Measurements from ENCODE around the gene AUTS2.

The AUTS2 gene

GRCh38 chr7:70678621-70679251 lies 1080.5 kb downstream of the AUTS2 start:
- Mint-ChIP-seq H3K27me3 (ENCODE audit: low read depth) (peaks cover 3% of the 10 kb centered on the region), H3K27ac (no peak overlapping the region), H3K4me1 (ENCODE audit: low read depth) (peaks cover 14% of the 10 kb centered on the region), H3K36me3 (ENCODE audit: low read depth) (no peaks in the 10 kb centered on the region), H3K4me3 (no peak overlapping the region), H3K9me3 (no peaks in the 10 kb centered on the region)
- no peak for DNase-seq (ENCODE audit: low spot score)

GRCh38 chr7:70679661-70680060 lies 1081.4 kb downstream of the AUTS2 start:
- DNase-seq (ENCODE audit: low spot score) = no peak
- no peaks in the 10 kb centered on the region for H3K36me3 Mint-ChIP-seq (ENCODE audit: low read depth)
- H3K27me3 Mint-ChIP-seq (ENCODE audit: low read depth) = peaks cover 3% of the 10 kb centered on the region
- H3K4me3 Mint-ChIP-seq = no peak overlapping the region
- H3K9me3 Mint-ChIP-seq = no peaks in the 10 kb centered on the region
- H3K27ac Mint-ChIP-seq = no peak overlapping the region
- H3K4me1 Mint-ChIP-seq (ENCODE audit: low read depth) = peaks cover 14% of the 10 kb centered on the region

- Mint-ChIP-seq H3K27ac (no peak overlapping the region), H3K27me3 (ENCODE audit: low read depth) (peaks cover 3% of the 10 kb centered on the region), H3K36me3 (ENCODE audit: low read depth) (no peaks in the 10 kb centered on the region), H3K4me1 (ENCODE audit: low read depth) (peaks cover 14% of the 10 kb centered on the region), H3K9me3 (no peaks in the 10 kb centered on the region), H3K4me3 (no peak overlapping the region)
- no peak for DNase-seq (ENCODE audit: low spot score)
Observed at GRCh38 chr7:70680306-70680705, 1082.0 kb downstream of the AUTS2 start.

- Mint-ChIP-seq H3K27ac (no peak overlapping the region), H3K4me1 (ENCODE audit: low read depth) (peaks cover 14% of the 10 kb centered on the region), H3K36me3 (ENCODE audit: low read depth) (no peaks in the 10 kb centered on the region), H3K27me3 (ENCODE audit: low read depth) (peaks cover 3% of the 10 kb centered on the region), H3K9me3 (no peaks in the 10 kb centered on the region), H3K4me3 (no peak overlapping the region)
- DNase-seq (ENCODE audit: low spot score) = no peak
Observed at GRCh38 chr7:70680743-70681468, 1082.6 kb downstream of the AUTS2 start.

GRCh38 chr7:70681469-70682350 lies 1083.4 kb downstream of the AUTS2 start:
- Mint-ChIP-seq H3K27me3 (ENCODE audit: low read depth) (peaks cover 3% of the 10 kb centered on the region), H3K36me3 (ENCODE audit: low read depth) (no peaks in the 10 kb centered on the region), H3K4me3 (peak overlapping the region; percentile 39), H3K4me1 (ENCODE audit: low read depth) (peaks cover 14% of the 10 kb centered on the region), H3K9me3 (no peaks in the 10 kb centered on the region), H3K27ac (no peak overlapping the region)
- DNase-seq (ENCODE audit: low spot score) = no peak

- Mint-ChIP-seq H3K4me1 (ENCODE audit: low read depth) (peaks cover 7% of the 10 kb centered on the region), H3K4me3 (no peak overlapping the region), H3K36me3 (ENCODE audit: low read depth) (no peaks in the 10 kb centered on the region), H3K27me3 (ENCODE audit: low read depth) (peaks cover 3% of the 10 kb centered on the region), H3K27ac (no peak overlapping the region), H3K9me3 (no peaks in the 10 kb centered on the region)
- no peak for DNase-seq (ENCODE audit: low spot score)
Observed at GRCh38 chr7:70684173-70684572, 1085.9 kb downstream of the AUTS2 start.

- no peak for DNase-seq (ENCODE audit: low spot score)
- peaks cover 2% of the 10 kb centered on the region for H3K36me3 Mint-ChIP-seq (ENCODE audit: low read depth)
- H3K4me3 Mint-ChIP-seq = peak overlapping the region; percentile 75
- H3K27me3 Mint-ChIP-seq (ENCODE audit: low read depth) = peaks cover 57% of the 10 kb centered on the region
- no peak overlapping the region for H3K27ac Mint-ChIP-seq
- H3K4me1 Mint-ChIP-seq (ENCODE audit: low read depth) = peaks cover 4% of the 10 kb centered on the region
- no peaks in the 10 kb centered on the region for H3K9me3 Mint-ChIP-seq
Observed at GRCh38 chr7:70693321-70693685, 1095.0 kb downstream of the AUTS2 start.

GRCh38 chr7:70693686-70694433 lies 1095.6 kb downstream of the AUTS2 start:
- no peaks in the 10 kb centered on the region for H3K9me3 Mint-ChIP-seq
- H3K4me3 Mint-ChIP-seq = peak overlapping the region; percentile 75
- peaks cover 2% of the 10 kb centered on the region for H3K36me3 Mint-ChIP-seq (ENCODE audit: low read depth)
- peak; percentile 7 for DNase-seq (ENCODE audit: low spot score)
- no peak overlapping the region for H3K27ac Mint-ChIP-seq
- peaks cover 4% of the 10 kb centered on the region for H3K4me1 Mint-ChIP-seq (ENCODE audit: low read depth)
- peaks cover 62% of the 10 kb centered on the region for H3K27me3 Mint-ChIP-seq (ENCODE audit: low read depth)

GRCh38 chr7:70694434-70694970 lies 1096.2 kb downstream of the AUTS2 start:
- H3K4me3 Mint-ChIP-seq = peak overlapping the region; percentile 68
- H3K27ac Mint-ChIP-seq = no peak overlapping the region
- peaks cover 2% of the 10 kb centered on the region for H3K36me3 Mint-ChIP-seq (ENCODE audit: low read depth)
- peaks cover 62% of the 10 kb centered on the region for H3K27me3 Mint-ChIP-seq (ENCODE audit: low read depth)
- peaks cover 4% of the 10 kb centered on the region for H3K4me1 Mint-ChIP-seq (ENCODE audit: low read depth)
- no peak for DNase-seq (ENCODE audit: low spot score)
- no peaks in the 10 kb centered on the region for H3K9me3 Mint-ChIP-seq

- Mint-ChIP-seq H3K9me3 (no peaks in the 10 kb centered on the region), H3K36me3 (ENCODE audit: low read depth) (peaks cover 2% of the 10 kb centered on the region), H3K27ac (peak overlapping the region; percentile 45), H3K4me1 (ENCODE audit: low read depth) (peaks cover 4% of the 10 kb centered on the region), H3K4me3 (peak overlapping the region; percentile 83), H3K27me3 (ENCODE audit: low read depth) (peaks cover 62% of the 10 kb centered on the region)
- DNase-seq (ENCODE audit: low spot score) = no peak
Observed at GRCh38 chr7:70694971-70695794, 1096.9 kb downstream of the AUTS2 start.

GRCh38 chr7:70695795-70696083 lies 1097.5 kb downstream of the AUTS2 start:
- no peaks in the 10 kb centered on the region for H3K9me3 Mint-ChIP-seq

GRCh38 chr7:70696201-70696754 lies 1098.0 kb downstream of the AUTS2 start:
- Mint-ChIP-seq H3K27ac (no peak overlapping the region), H3K4me1 (ENCODE audit: low read depth) (peaks cover 4% of the 10 kb centered on the region), H3K27me3 (ENCODE audit: low read depth) (peaks cover 57% of the 10 kb centered on the region), H3K36me3 (ENCODE audit: low read depth) (peaks cover 2% of the 10 kb centered on the region), H3K4me3 (no peak overlapping the region), H3K9me3 (no peaks in the 10 kb centered on the region)
- DNase-seq (ENCODE audit: low spot score) = no peak

More at GRCh38 chr7:70695795-70696083, 1097.5 kb downstream of the AUTS2 start:
- Mint-ChIP-seq H3K4me1 (ENCODE audit: low read depth) (peaks cover 4% of the 10 kb centered on the region), H3K4me3 (peak overlapping the region; percentile 83), H3K27ac (peak overlapping the region; percentile 45), H3K27me3 (ENCODE audit: low read depth) (peaks cover 62% of the 10 kb centered on the region), H3K36me3 (ENCODE audit: low read depth) (peaks cover 2% of the 10 kb centered on the region)
- no peak for DNase-seq (ENCODE audit: low spot score)

Data from T-helper 2 cell treated with Interferon-gamma antibody and Interleukin-4, amounts not matched to agents 5 μg/mL and 100 μg/mL, for 36 hours (primary cell).